ENCODE data around the gene FAM184B. TPM values are rescaled to one million over a fixed set of nuclear protein-coding genes. Genes with fewer than 3 reads are reported as not detected.

The FAM184B gene
- total RNA-seq, 1 donor from 2014 or later = 0.02 TPM

DNA sequence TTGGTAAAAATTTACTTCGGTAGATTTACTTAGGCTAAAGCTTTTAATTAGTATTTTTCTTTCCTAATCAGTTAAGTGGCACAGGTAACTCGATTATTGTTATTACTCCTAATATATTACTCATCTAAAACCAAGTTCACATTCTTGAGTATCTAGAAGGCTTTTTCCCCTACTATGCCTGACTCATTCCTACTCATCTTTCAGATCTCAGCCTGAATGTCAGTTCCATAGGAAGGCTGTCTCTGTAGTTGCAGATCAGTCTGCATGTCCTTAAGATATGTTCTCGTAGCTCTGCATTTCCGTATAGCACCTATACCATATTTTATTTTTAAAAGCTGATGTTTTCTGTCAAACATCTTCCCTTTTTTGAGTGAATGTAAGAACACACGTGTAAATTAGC is 5.9 kb upstream of the FAM184B start:
- no peak overlapping the region for H3K27ac Mint-ChIP-seq (ENCODE audit: unreplicated experiment)
- no peak for DNase-seq (ENCODE audit: low spot score)
- H3K36me3 Mint-ChIP-seq (ENCODE audit: low read depth) = no peaks in the 10 kb centered on the region
- H3K4me3 Mint-ChIP-seq (ENCODE audit: unreplicated experiment) = no peak overlapping the region
- H3K9me3 Mint-ChIP-seq (ENCODE audit: low read depth) = no peaks in the 10 kb centered on the region
- TF ChIP-seq, protein P1, sequence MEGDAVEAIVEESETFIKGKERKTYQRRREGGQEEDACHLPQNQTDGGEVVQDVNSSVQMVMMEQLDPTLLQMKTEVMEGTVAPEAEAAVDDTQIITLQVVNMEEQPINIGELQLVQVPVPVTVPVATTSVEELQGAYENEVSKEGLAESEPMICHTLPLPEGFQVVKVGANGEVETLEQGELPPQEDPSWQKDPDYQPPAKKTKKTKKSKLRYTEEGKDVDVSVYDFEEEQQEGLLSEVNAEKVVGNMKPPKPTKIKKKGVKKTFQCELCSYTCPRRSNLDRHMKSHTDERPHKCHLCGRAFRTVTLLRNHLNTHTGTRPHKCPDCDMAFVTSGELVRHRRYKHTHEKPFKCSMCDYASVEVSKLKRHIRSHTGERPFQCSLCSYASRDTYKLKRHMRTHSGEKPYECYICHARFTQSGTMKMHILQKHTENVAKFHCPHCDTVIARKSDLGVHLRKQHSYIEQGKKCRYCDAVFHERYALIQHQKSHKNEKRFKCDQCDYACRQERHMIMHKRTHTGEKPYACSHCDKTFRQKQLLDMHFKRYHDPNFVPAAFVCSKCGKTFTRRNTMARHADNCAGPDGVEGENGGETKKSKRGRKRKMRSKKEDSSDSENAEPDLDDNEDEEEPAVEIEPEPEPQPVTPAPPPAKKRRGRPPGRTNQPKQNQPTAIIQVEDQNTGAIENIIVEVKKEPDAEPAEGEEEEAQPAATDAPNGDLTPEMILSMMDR (IDR thresholded peaks at IDR 0.05) = no peak
- no peaks in the 10 kb centered on the region for H3K27me3 Mint-ChIP-seq (ENCODE audit: low read depth)
- no peaks in the 10 kb centered on the region for H3K4me1 Mint-ChIP-seq (ENCODE audit: low read depth)

DNA sequence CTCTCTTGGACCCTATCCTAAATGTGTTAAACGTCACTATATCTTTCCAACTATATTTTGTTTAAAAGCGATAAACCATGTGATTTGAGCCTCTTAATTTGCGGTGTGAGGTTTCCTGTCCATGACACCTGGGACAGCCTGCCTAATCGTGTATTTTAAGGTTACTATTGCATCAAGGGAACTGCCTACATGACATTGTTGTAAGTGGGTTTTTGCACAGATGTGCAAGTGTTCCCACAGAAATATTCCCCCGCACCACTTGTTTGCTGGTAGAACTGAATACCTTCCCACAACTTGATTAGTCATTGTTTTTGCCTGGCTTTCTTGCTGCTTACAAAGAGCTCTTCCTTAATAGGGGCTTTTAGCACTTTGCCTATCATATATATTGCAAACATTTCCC is 5.1 kb upstream of the FAM184B start:
- TF ChIP-seq, protein P1 (IDR thresholded peaks at IDR 0.05) = no peak
- Mint-ChIP-seq H3K9me3 (ENCODE audit: low read depth) (no peaks in the 10 kb centered on the region), H3K4me1 (ENCODE audit: low read depth) (peaks cover 7% of the 10 kb centered on the region), H3K4me3 (ENCODE audit: unreplicated experiment) (no peak overlapping the region), H3K27ac (ENCODE audit: unreplicated experiment) (no peak overlapping the region), H3K27me3 (ENCODE audit: low read depth) (peaks cover 6% of the 10 kb centered on the region), H3K36me3 (ENCODE audit: low read depth) (no peaks in the 10 kb centered on the region)
- no peak for DNase-seq (ENCODE audit: low spot score)

DNA sequence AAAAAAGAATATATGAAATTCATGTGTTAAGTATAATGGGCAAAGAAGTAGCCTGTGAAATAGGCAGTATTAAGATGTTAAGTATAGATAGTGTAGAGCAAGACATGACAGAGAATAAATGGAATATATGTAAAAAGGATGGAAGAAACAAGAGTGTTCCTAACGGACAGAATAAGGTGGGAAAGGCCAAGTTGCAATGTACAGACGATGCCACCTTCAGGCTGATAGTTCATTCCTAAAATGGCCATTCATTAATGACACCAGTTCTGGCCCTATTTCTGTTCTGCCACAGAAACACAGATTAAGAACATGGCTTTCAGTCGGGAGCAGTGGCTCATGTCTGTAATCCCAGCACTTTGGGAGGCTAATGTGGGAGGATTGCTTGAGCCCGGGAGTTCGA is 4.4 kb upstream of the FAM184B start:
- DNase-seq (ENCODE audit: low spot score) = no peak
- H3K4me3 Mint-ChIP-seq (ENCODE audit: unreplicated experiment) = no peak overlapping the region
- peaks cover 8% of the 10 kb centered on the region for H3K4me1 Mint-ChIP-seq (ENCODE audit: low read depth)
- TF ChIP-seq, protein P1 (IDR thresholded peaks at IDR 0.05) = no peak
- H3K27me3 Mint-ChIP-seq (ENCODE audit: low read depth) = peaks cover 9% of the 10 kb centered on the region
- no peaks in the 10 kb centered on the region for H3K36me3 Mint-ChIP-seq (ENCODE audit: low read depth)
- H3K9me3 Mint-ChIP-seq (ENCODE audit: low read depth) = no peaks in the 10 kb centered on the region
- H3K27ac Mint-ChIP-seq (ENCODE audit: unreplicated experiment) = no peak overlapping the region

DNA sequence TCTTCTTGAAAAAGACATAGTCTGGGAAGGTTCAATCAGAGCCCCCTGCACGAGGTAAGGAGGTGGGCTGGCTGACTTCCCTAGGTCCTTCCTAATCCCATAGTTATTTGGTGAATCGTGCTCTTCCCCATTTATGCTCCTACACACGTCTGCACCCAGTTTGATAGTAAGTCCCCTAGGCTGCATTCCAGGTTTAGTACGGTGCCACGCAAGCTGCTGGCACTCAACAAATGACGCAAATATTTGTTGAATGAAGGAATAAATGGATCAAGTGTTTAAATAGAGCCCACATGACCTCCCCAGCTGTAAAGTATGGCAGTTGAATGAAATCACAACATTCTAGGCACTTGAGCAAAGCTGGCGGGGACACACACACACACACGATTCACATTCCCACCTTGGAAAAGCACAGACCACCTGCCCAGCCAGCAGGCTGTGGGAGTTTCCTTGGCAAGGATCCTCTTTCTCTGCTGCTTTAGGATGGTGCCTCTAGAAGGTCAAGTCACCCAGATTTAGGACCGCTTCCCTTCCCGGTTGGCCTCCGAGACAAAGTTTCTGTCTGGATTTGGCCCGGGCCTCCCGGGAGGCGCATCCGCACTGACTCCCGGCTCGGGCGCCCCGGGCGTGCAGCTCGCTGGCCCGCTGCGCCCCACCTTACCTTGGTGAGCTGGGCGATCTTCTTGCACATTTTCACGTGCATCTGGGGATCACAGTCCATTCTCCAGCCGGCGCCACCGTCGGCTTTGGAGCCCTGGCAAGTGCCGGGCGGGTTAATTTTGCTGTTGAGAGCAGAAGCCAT is 721 bp downstream of the FAM184B start:
- H3K27ac Mint-ChIP-seq (ENCODE audit: unreplicated experiment) = no peak overlapping the region
- H3K4me1 Mint-ChIP-seq (ENCODE audit: low read depth) = peaks cover 12% of the 10 kb centered on the region
- H3K27me3 Mint-ChIP-seq (ENCODE audit: low read depth) = peaks cover 29% of the 10 kb centered on the region
- no peak for DNase-seq (ENCODE audit: low spot score)
- H3K36me3 Mint-ChIP-seq (ENCODE audit: low read depth) = peaks cover 1% of the 10 kb centered on the region
- peaks cover 5% of the 10 kb centered on the region for H3K9me3 Mint-ChIP-seq (ENCODE audit: low read depth)
- TF ChIP-seq, protein P1 (IDR thresholded peaks at IDR 0.05) = no peak
- peak overlapping the region; percentile 79 for H3K4me3 Mint-ChIP-seq (ENCODE audit: unreplicated experiment)

DNA sequence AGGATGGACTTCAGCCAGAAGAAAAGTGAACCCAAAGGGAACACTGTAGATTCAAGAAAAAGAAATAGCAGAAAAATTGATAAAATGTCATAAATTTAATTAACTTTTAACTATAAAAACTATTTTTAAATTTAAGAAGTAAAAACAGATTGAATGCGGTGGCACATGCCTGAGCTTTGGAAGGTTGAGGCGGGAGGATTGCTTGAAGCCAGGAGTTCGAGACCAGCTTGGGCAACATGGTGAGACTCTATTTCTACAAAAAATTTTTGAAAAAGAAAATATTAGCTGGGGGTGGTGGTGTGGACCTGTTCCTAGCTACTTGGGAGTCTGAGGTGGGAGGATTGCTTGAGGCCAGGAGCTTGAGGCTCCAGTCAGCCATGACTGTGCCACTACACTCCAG is 3.0 kb downstream of the FAM184B start:
- H3K4me3 Mint-ChIP-seq (ENCODE audit: unreplicated experiment) = no peak overlapping the region

More for the DNA sequence above, 3.0 kb downstream of the FAM184B start:
- Mint-ChIP-seq H3K36me3 (ENCODE audit: low read depth) (peaks cover 1% of the 10 kb centered on the region), H3K9me3 (ENCODE audit: low read depth) (peaks cover 5% of the 10 kb centered on the region), H3K27ac (ENCODE audit: unreplicated experiment) (no peak overlapping the region), H3K4me1 (ENCODE audit: low read depth) (peaks cover 12% of the 10 kb centered on the region), H3K27me3 (ENCODE audit: low read depth) (peaks cover 29% of the 10 kb centered on the region)
- TF ChIP-seq, protein P1 (IDR thresholded peaks at IDR 0.05) = no peak
- DNase-seq (ENCODE audit: low spot score) = no peak

All from chondrocyte (in vitro differentiated cells).